Measurements from ENCODE around the gene STXBP2.

- TF ChIP-seq CTCF (conservative IDR thresholded peaks at IDR 0.05 in 1 of 2, IDR thresholded peaks at IDR 0.05 in 1 of 2; ENCODE audit: extremely low read depth in 1 of 2, insufficient read depth in 1 of 2, low read depth in 1 of 2, low read length in 2 of 2) (no peak), EZH2 (IDR thresholded peaks at IDR 0.05; ENCODE audit: borderline replicate concordance, low read length) (no peak)
Measured at GRCh38 chr19:7635670-7636069, 1.2 kb upstream of the STXBP2 start.
